LNCAP (cell line): Measurements from ENCODE around the gene GPC6.

Source experiments
- TF ChIP-seq, protein P1 (sequence below): fragments of 450-650 bp; IDR thresholded peaks from 2 replicates; pipeline ENCODE4 v1.5.1; 2017; ENCODE audit warnings: mild to moderate bottlenecking

GPC6 gene

DNA sequence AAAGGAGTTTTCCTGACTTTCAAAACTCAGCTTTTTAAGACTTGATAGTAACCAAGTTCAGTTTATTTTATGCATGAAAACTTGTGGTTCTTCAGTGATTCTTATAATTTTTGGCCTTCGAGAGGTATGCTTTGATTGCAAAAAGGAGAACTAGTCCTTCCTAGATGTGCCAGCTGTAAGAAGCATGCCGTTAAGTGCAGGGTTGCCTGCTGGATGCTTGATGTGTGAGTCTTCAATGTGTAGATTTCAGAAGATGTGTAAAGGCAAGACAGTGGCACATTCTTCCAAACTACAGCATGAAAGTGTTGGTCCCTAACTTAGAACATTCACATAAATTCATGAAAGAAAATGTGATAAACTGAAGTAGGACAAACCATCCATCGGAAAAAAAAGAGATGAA is 720.4 kb downstream of the GPC6 start:
- TF ChIP-seq, protein P1, sequence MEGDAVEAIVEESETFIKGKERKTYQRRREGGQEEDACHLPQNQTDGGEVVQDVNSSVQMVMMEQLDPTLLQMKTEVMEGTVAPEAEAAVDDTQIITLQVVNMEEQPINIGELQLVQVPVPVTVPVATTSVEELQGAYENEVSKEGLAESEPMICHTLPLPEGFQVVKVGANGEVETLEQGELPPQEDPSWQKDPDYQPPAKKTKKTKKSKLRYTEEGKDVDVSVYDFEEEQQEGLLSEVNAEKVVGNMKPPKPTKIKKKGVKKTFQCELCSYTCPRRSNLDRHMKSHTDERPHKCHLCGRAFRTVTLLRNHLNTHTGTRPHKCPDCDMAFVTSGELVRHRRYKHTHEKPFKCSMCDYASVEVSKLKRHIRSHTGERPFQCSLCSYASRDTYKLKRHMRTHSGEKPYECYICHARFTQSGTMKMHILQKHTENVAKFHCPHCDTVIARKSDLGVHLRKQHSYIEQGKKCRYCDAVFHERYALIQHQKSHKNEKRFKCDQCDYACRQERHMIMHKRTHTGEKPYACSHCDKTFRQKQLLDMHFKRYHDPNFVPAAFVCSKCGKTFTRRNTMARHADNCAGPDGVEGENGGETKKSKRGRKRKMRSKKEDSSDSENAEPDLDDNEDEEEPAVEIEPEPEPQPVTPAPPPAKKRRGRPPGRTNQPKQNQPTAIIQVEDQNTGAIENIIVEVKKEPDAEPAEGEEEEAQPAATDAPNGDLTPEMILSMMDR: no peak

DNA sequence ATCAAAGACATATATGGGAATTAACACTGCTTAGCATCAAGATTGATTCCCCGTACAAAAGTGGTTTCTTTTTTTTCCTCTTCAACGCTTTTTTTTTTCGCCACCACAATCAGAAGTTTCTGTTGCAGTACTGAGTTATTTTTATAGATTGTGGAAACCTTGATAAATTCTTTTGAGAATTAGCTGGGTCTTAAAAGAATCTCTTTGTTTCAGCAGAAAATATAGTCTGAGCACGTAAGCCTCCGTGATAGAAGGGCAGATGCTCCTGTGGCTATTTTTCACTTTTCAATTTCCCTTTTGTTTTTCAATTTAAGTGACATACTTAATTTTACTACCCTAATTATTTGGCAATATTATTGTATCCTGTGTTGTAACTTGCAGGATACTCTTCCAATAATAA is 721.0 kb downstream of the GPC6 start:
- TF ChIP-seq, protein P1: no peak

DNA sequence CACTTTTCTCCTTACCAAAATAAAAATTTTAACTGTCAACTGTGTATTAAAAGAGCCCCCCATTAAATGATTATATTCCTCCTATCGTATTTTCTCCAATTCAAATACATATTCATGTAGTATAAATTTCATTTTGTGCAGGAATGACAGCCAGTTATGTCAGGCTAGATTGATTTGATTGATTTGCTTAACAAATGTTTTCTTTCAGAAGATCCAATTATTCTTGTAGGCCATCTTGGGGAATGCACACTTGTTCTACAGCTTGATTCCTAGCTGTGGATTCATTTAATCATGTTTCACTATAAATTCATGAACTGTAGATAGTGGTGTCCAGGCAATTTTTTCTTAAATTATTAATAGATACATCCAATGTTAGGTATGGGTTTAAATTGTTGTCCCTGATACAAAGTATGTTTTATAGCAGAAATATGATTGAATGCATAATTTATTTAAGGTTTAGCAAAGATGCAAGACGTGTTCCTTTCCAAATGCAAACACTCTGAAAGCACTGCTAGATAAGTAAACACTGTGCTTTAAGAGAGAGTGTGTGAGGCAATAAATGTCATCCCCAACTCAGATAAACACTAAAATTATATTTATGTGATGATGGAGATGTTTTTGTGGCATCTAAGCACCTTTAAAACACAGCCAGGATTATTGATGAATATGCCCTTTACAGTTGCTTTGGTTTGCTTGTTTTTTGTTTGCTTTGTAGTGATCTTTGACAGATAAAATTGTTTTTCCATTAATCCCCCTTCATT is 721.7 kb downstream of the GPC6 start:
- TF ChIP-seq, protein P1: no peak

DNA sequence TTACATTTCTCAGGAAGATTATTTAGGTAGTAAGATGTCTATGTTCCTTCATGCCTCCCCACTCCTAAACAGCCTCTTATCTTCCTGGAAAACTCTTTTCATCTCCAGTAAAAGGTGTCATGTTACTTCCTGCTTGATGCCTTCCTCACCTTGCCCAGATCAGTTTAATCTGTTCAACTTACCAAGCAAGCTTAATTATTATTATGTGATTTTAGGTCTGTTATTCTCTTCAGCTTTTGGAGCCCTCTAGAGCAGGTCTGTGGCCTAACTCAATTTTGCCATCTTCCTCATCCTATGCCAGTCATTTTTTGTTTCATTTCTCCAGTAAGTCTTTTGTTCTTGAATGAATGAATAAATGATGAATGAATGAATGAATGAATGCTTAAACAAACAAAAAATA is 724.5 kb downstream of the GPC6 start:
- TF ChIP-seq, protein P1: peak; percentile 31; the same call in 1 of the 2 replicates

DNA sequence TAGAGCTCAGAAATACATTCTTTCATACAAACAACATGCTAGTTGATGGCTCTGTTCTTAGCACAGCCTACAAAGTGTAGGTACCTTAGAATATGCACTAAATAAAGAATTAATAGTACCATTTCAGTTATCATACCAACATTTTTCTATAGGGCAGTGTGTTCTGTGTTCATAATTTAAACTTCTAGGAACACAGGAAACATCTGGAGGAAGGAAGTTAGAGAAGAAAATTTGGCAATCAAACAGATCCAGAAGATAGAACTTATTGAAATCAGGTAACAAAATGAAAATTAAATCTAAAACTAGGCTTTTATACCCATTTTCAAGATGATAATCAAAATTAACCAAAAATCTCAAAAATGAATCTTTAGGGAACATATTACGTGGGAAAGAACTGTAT is 725.3 kb downstream of the GPC6 start:
- TF ChIP-seq, protein P1: no peak

DNA sequence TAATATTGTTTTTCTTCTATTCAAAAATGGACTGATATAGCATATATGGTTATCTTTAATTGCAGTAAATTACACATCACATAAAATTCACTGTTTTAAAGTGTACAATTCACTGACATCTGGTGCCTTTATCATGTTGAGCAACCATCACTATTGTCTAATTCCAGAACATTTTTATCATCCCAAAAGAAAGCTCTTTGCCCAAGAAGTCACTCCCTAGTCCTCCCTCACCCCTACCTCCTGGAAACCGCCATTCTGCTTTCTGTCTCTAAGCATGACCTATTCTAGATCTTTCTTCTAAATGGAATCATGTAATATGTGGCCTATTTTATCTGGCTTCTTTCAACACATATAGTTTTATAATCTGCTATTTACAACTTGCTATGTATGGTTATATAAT is 727.2 kb downstream of the GPC6 start:
- TF ChIP-seq, protein P1: no peak

DNA sequence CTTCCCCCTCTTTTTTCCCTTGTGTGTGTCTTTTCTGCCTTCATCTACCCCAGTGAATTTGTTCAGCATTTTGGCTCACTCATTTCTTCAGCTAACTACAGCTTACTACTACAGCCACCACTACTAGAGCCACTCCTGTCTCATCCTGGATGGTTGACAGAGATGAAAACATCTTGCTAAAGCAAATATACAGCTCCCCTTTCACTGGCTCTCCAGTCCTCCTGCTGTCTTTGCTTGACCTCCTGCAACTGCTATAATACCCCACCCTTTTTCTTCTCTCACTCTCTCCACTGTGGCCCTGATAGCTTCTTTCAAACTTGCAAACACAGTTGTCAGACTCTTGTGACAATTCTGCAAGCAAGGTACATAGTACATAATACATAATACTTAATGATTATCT is 729.3 kb downstream of the GPC6 start:
- TF ChIP-seq, protein P1: no peak

DNA sequence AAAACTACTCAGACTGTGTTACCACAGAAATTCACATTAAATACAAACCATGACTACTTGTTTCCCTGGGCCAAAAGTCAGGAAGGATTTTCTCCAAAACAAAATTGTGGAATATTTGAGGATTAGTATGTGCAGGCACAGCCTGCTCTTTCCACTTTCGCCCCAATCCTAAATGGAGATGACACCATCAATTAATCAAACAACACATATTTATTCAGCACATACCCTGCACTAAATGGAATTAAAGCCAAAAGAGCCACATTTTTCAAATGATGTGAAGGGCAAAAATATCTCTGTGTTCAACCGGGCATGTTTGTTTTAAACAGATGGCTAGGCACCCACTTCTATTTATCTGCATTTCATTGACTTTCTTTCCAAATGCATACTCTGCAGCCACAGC is 729.8 kb downstream of the GPC6 start:
- TF ChIP-seq, protein P1: no peak
